ENCODE measurements around the gene OGFOD3. TPM values are rescaled to one million over a fixed set of nuclear protein-coding genes. Genes with fewer than 3 reads are reported as not detected.

OGFOD3 gene
- polyA plus RNA-seq, 4 donors, result 7.8 to 23.8 (median 14.6) TPM

DNA sequence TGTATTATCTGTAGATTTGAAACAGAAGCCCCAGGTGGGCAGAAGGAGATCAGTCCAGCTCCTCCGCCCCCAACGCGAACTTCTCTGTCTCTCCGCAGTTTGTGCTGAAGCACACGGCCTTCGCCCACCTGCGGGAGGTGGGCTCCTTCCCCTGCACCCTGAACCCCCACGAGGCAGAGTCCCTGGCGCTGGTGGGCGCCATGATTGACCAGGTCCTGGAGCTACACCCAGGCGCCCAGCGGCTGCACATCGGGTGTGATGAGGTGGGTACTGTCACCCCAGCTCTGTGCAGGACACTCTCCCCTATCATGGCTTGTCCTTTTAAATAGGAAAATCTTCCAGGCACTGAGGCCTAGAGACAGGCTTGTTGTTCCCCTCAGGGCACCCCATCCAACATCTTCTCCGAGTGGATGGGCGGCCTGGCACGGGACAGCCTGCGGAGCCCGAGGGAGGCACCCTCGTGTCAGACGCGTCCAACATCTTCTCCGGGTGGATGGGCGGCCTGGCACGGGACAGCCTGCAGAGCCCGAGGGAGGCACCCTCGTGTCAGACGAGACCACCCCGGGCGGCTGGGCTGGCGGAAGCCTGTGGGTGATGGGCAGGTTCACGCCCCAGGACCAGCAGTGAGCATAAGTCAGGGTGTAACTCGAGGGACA is 15.3 kb upstream of the OGFOD3 start:
- no peaks in the 10 kb centered on the region for H3K9me3 ChIP-seq (ENCODE audit: control insufficient read depth in 2 of 2, insufficient read depth in 1 of 2, low read depth in 1 of 2, low read length in 1 of 2)
- DNase-seq (no peak), FAIRE-seq (no peak)
- H3K27ac ChIP-seq (ENCODE audit: low read depth in 1 of 3, low read length in 2 of 3), result no peak overlapping the region
- no peaks in the 10 kb centered on the region for H3K4me1 ChIP-seq (ENCODE audit: control insufficient read depth in 3 of 3, insufficient read depth in 2 of 3, low read depth in 1 of 3, low read length in 2 of 3)
- H3K4me3 ChIP-seq (ENCODE audit: low read depth in 1 of 3, low read length in 3 of 3), result no peak overlapping the region
- peaks cover 2 to 74% (median 6%) of the 10 kb centered on the region in 3 donors for H3K36me3 ChIP-seq (ENCODE audit: control insufficient read depth in 3 of 3, insufficient read depth in 2 of 3, low read depth in 1 of 3, low read length in 3 of 3)
- 89 to 94% (median 93%) methylated on average over 32 of the region's 32 CpGs for WGBS, 3 donors
- H3K27me3 ChIP-seq (ENCODE audit: control insufficient read depth in 3 of 3, insufficient read depth in 3 of 3, low read length in 3 of 3), result no peaks in the 10 kb centered on the region

DNA sequence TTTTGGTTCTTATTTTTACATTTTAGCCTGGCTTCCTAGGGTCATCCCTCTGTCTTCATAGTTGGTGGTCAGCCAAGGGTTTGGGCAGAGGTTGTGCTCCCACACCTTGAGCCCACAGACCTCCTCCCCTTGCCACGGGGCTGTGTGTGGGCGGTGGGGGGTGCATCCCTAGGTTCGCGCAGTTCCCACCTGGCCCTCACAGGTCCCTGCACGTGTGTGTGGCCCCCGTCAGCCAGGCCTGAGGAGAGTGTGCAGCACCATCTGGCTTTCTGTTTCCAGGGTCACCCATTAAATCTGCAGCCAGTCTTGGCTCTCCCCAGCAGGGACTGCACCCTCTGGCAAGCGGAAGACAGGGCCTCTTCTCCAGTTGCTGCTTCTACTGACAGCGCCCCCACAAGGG is 13.6 kb upstream of the OGFOD3 start:
- no peaks in the 10 kb centered on the region for H3K9me3 ChIP-seq (ENCODE audit: control insufficient read depth in 2 of 2, insufficient read depth in 1 of 2, low read depth in 1 of 2, low read length in 1 of 2)
- DNase-seq (no peak), FAIRE-seq (no peak)
- H3K4me3 ChIP-seq (ENCODE audit: low read depth in 1 of 3, low read length in 3 of 3), result no peak overlapping the region
- peaks cover 2 to 62% (median 6%) of the 10 kb centered on the region in 3 donors for H3K36me3 ChIP-seq (ENCODE audit: control insufficient read depth in 3 of 3, insufficient read depth in 2 of 3, low read depth in 1 of 3, low read length in 3 of 3)
- H3K27ac ChIP-seq (ENCODE audit: low read depth in 1 of 3, low read length in 2 of 3), result no peak overlapping the region
- no peaks in the 10 kb centered on the region for H3K27me3 ChIP-seq (ENCODE audit: control insufficient read depth in 3 of 3, insufficient read depth in 3 of 3, low read length in 3 of 3)
- WGBS, 3 donors, result 81 to 86% (median 85%) methylated on average over 8 of the region's 8 CpGs
- H3K4me1 ChIP-seq (ENCODE audit: control insufficient read depth in 3 of 3, insufficient read depth in 2 of 3, low read depth in 1 of 3, low read length in 2 of 3), result no peaks in the 10 kb centered on the region

DNA sequence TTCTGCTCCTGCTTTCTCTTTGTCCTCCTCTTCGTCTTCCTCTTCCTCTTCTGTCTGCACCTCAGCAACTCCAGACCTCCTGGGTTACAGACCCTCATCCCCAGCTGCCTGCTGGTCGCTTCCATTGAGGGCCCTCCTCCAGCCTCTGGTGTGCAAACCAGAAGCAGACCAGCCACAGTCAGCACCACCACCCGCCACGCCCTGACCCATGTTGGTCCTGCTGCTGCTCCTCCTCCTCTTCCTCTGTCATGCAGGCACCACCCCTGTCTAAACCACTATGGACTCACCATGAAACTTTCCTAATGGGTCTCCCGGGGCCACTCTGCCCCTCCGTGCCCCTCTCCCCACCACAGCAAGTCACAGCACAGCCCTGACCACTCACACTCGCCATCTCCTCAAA is 11.4 kb upstream of the OGFOD3 start:
- DNase-seq, result no peak
- no peak overlapping the region for H3K4me3 ChIP-seq (ENCODE audit: low read depth in 1 of 3, low read length in 3 of 3)
- no peak for FAIRE-seq
- no peak overlapping the region for H3K27ac ChIP-seq (ENCODE audit: low read depth in 1 of 3, low read length in 2 of 3)
- no peaks in the 10 kb centered on the region for H3K4me1 ChIP-seq (ENCODE audit: control insufficient read depth in 3 of 3, insufficient read depth in 2 of 3, low read depth in 1 of 3, low read length in 2 of 3)
- no peaks in the 10 kb centered on the region for H3K27me3 ChIP-seq (ENCODE audit: control insufficient read depth in 3 of 3, insufficient read depth in 3 of 3, low read length in 3 of 3)
- 79 to 93% (median 85%) methylated on average over 7 of the region's 7 CpGs for WGBS, 3 donors
- peaks cover 2 to 41% (median 4%) of the 10 kb centered on the region in 3 donors for H3K36me3 ChIP-seq (ENCODE audit: control insufficient read depth in 3 of 3, insufficient read depth in 2 of 3, low read depth in 1 of 3, low read length in 3 of 3)
- H3K9me3 ChIP-seq (ENCODE audit: control insufficient read depth in 2 of 2, insufficient read depth in 1 of 2, low read depth in 1 of 2, low read length in 1 of 2), result no peaks in the 10 kb centered on the region

DNA sequence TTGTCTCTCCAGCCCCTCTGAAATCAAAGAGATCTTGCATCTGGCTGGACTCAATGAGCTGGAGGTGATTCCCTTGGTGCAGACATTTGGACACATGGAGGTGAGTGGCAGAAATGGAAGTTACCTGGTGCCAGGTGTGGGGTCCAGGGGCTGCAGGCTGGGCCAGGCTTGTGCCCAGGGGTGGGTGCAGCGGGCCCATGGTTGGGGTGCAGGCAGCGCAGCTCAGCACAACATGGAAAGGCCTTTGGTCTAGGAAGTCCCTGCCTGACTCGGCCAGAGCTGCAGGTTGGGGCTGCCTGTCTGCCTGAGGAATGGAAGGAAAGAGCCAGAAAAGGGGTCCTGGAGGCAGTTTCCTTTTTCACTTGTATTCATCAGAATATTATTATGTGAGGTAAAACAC is 10.2 kb upstream of the OGFOD3 start:
- FAIRE-seq (no peak), DNase-seq (no peak)
- Histone ChIP-seq H3K4me1 (ENCODE audit: control insufficient read depth in 3 of 3, insufficient read depth in 2 of 3, low read depth in 1 of 3, low read length in 2 of 3) (no peaks in the 10 kb centered on the region), H3K27ac (ENCODE audit: low read depth in 1 of 3, low read length in 2 of 3) (no peak overlapping the region), H3K36me3 (ENCODE audit: control insufficient read depth in 3 of 3, insufficient read depth in 2 of 3, low read depth in 1 of 3, low read length in 3 of 3) (peaks cover 0 to 33% (median 2%) of the 10 kb centered on the region in 3 donors), H3K4me3 (ENCODE audit: low read depth in 1 of 3, low read length in 3 of 3) (no peak overlapping the region), H3K9me3 (ENCODE audit: control insufficient read depth in 2 of 2, insufficient read depth in 1 of 2, low read depth in 1 of 2, low read length in 1 of 2) (no peaks in the 10 kb centered on the region), H3K27me3 (ENCODE audit: control insufficient read depth in 3 of 3, insufficient read depth in 3 of 3, low read length in 3 of 3) (no peaks in the 10 kb centered on the region)
- 88 to 100% (median 94%) methylated on average over 3 of the region's 3 CpGs for WGBS, 3 donors

DNA sequence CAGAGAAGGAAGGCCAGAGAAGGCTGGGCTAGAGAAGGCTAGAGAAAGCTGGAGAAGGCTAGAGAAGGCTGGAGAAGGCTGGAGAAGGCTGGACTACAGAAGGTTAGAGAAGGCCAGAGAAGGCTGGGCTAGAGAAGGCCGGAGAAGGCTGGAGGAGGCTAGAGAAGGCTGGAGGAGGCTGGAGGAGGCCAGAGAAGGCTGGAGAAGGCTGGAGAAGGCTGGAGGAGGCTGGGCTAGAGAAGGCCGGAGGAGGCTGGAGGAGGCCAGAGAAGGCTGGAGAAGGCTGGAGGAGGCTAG is 6.4 kb upstream of the OGFOD3 start:
- H3K4me3 ChIP-seq (ENCODE audit: low read depth in 1 of 3, low read length in 3 of 3), result no peak overlapping the region
- DNase-seq, result no peak
- H3K9me3 ChIP-seq (ENCODE audit: control insufficient read depth in 2 of 2, insufficient read depth in 1 of 2, low read depth in 1 of 2, low read length in 1 of 2), result peaks cover 0 to 17% of the 10 kb centered on the region in 2 donors
- H3K27ac ChIP-seq (ENCODE audit: low read depth in 1 of 3, low read length in 2 of 3), result no peak overlapping the region
- no peak for FAIRE-seq
- no peaks in the 10 kb centered on the region for H3K27me3 ChIP-seq (ENCODE audit: control insufficient read depth in 3 of 3, insufficient read depth in 3 of 3, low read length in 3 of 3)
- 94 to 96% (median 96%) methylated on average over 2 of the region's 2 CpGs for WGBS, 3 donors
- H3K36me3 ChIP-seq (ENCODE audit: control insufficient read depth in 3 of 3, insufficient read depth in 2 of 3, low read depth in 1 of 3, low read length in 3 of 3), result peaks cover 0 to 39% (median 0%) of the 10 kb centered on the region in 3 donors
- no peaks in the 10 kb centered on the region for H3K4me1 ChIP-seq (ENCODE audit: control insufficient read depth in 3 of 3, insufficient read depth in 2 of 3, low read depth in 1 of 3, low read length in 2 of 3)

DNA sequence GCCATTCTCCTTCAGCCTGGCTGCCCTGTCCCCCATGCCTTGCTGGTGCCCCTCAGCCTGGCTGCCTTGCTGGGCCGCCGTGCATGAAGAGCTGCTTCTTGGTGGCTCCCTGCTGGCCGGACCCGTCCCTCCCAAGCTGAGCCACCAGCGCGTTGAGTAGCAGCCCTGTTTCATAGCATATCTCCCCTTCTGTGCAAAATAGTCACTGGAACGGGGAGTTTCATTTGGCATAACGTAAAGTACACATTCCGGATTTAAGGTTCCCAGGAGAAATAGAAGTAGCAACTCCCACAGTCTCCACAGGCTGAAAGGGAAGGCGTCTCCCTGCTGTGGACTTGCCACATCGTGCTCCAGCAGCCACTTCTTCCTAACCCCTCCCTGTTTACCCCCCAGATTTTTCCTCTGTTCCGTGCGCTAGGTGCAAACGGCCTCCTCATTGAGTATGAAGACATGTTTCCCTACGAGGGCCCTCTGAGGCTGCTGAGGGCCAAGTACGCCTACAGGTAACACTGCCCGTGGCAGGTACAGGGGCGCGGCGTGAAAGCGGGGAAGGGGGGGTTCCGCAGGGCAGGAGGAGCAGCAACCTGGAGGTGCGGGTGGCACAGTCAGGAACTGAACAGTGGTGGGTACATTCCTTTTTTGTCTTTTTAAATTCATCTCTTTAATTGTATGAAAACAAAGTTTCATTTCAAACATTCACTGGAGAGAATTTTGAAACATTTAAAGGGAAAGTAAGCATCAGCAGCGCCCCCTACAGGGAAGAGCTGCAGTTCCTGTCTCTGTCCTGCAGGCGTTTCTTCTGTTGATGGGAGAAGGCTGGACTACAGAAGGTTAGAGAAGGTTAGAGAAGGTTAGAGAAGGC is 5.8 kb upstream of the OGFOD3 start:
- H3K36me3 ChIP-seq (ENCODE audit: control insufficient read depth in 3 of 3, insufficient read depth in 2 of 3, low read depth in 1 of 3, low read length in 3 of 3), result peaks cover 0 to 34% (median 0%) of the 10 kb centered on the region in 3 donors
- H3K4me3 ChIP-seq (ENCODE audit: low read depth in 1 of 3, low read length in 3 of 3), result no peak overlapping the region
- no peaks in the 10 kb centered on the region for H3K27me3 ChIP-seq (ENCODE audit: control insufficient read depth in 3 of 3, insufficient read depth in 3 of 3, low read length in 3 of 3)
- FAIRE-seq, result no peak
- WGBS, 3 donors, result 85 to 90% (median 90%) methylated on average over 25 of the region's 25 CpGs
- H3K4me1 ChIP-seq (ENCODE audit: control insufficient read depth in 3 of 3, insufficient read depth in 2 of 3, low read depth in 1 of 3, low read length in 2 of 3), result no peaks in the 10 kb centered on the region
- H3K9me3 ChIP-seq (ENCODE audit: control insufficient read depth in 2 of 2, insufficient read depth in 1 of 2, low read depth in 1 of 2, low read length in 1 of 2), result peaks cover 0 to 17% of the 10 kb centered on the region in 2 donors
- DNase-seq, result peak; percentile 41 to 43
- no peak overlapping the region for H3K27ac ChIP-seq (ENCODE audit: low read depth in 1 of 3, low read length in 2 of 3)

GRCh38 chr17:82419540-82419939 is 1.2 kb upstream of the OGFOD3 start:
- 25 to 51% (median 34%) methylated on average over 2 of the region's 2 CpGs for WGBS, 3 donors
- H3K4me1 ChIP-seq (ENCODE audit: control insufficient read depth in 3 of 3, insufficient read depth in 2 of 3, low read depth in 1 of 3, low read length in 2 of 3), result peaks cover 0 to 5% (median 0%) of the 10 kb centered on the region in 3 donors
- peak; percentile 50 to 73 for DNase-seq
- FAIRE-seq, result no peak
- peak overlapping the region in 2 of 3 donors; percentile 7 to 14 for H3K4me3 ChIP-seq (ENCODE audit: low read depth in 1 of 3, low read length in 3 of 3)
- peaks cover 0 to 17% of the 10 kb centered on the region in 2 donors for H3K9me3 ChIP-seq (ENCODE audit: control insufficient read depth in 2 of 2, insufficient read depth in 1 of 2, low read depth in 1 of 2, low read length in 1 of 2)
- H3K27ac ChIP-seq (ENCODE audit: low read depth in 1 of 3, low read length in 2 of 3), result peak overlapping the region; percentile 44 to 91 (median 81)
- H3K27me3 ChIP-seq (ENCODE audit: control insufficient read depth in 3 of 3, insufficient read depth in 3 of 3, low read length in 3 of 3), result no peaks in the 10 kb centered on the region
- H3K36me3 ChIP-seq (ENCODE audit: control insufficient read depth in 3 of 3, insufficient read depth in 2 of 3, low read depth in 1 of 3, low read length in 3 of 3), result peaks cover 0 to 34% (median 0%) of the 10 kb centered on the region in 3 donors

DNA sequence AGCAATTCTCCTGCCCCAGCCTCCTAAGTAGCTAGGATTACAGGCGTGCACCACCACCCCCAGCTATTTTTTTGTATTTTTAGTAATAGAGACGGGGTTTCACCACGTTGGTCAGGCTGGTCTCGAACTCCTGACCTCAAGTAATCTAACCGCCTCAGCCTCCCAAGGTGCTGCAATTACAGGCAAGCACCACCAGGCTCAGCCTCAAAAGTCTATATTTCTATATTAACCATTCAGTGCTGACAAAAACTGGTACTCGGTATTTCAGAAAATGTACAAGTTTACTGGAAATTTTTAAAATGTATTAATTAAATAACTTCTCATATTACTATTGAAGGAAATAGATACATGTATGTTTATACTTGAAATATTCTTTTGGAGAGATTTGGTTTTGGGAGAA is 1.6 kb downstream of the OGFOD3 start:
- no peak for FAIRE-seq
- H3K9me3 ChIP-seq (ENCODE audit: control insufficient read depth in 2 of 2, insufficient read depth in 1 of 2, low read depth in 1 of 2, low read length in 1 of 2), result peaks cover 0 to 2% of the 10 kb centered on the region in 2 donors
- H3K27ac ChIP-seq (ENCODE audit: low read depth in 1 of 3, low read length in 2 of 3), result no peak overlapping the region
- peaks cover 0 to 7% (median 0%) of the 10 kb centered on the region in 3 donors for H3K4me1 ChIP-seq (ENCODE audit: control insufficient read depth in 3 of 3, insufficient read depth in 2 of 3, low read depth in 1 of 3, low read length in 2 of 3)
- H3K27me3 ChIP-seq (ENCODE audit: control insufficient read depth in 3 of 3, insufficient read depth in 3 of 3, low read length in 3 of 3), result no peaks in the 10 kb centered on the region
- 80 to 87% (median 85%) methylated on average over 6 of the region's 6 CpGs for WGBS, 3 donors
- peaks cover 0 to 44% (median 0%) of the 10 kb centered on the region in 3 donors for H3K36me3 ChIP-seq (ENCODE audit: control insufficient read depth in 3 of 3, insufficient read depth in 2 of 3, low read depth in 1 of 3, low read length in 3 of 3)
- H3K4me3 ChIP-seq (ENCODE audit: low read depth in 1 of 3, low read length in 3 of 3), result no peak overlapping the region
- no peak for DNase-seq
